H1 (cell line): ENCODE measurements around the gene DDX60. TPM values are rescaled to one million over a fixed set of nuclear protein-coding genes. Genes with fewer than 3 reads are reported as not detected.

Experiments used
- CTCF ChIA-PET: fragments of 300-600 bp; sonication (Branson Sonifier 250); formaldehyde crosslinking; loops from one replicate; lab custom pipeline; 2021; ENCODE audit not compliant: partially characterized antibody; lab: Charles Lee
- POLR2A ChIA-PET: fragments of 300-600 bp; sonication (Branson Sonifier 250); formaldehyde crosslinking; loops from one replicate; lab custom pipeline; 2021; ENCODE audit warnings: inconsistent platforms; ENCODE audit not compliant: partially characterized antibody; lab: Charles Lee
- DNase-seq, 2 experiments: peaks; one replicate each; pipeline versions ENCODE4 v3.0.0 to v3.0.0-alpha.2; 2010 to 2022; ENCODE audit warnings: low spot score in 2 of 2, low read depth in 1 of 2, mixed read lengths in 1 of 2
- FAIRE-seq: peaks from 2 replicates; lab custom pipeline; 2011; peaks lifted over from hg19 to GRCh38; lab: Jason Lieb, UNC
- H2AFZ ChIP-seq: 2 replicates; pipeline ENCODE4 v1.8.1; 2012; ENCODE audit warnings: low read length, inconsistent platforms
- H2AK5ac ChIP-seq: 2 replicates; pipeline ENCODE4 v1.6.1; 2013; ENCODE audit warnings: low read depth, low read length
- H2BK120ac ChIP-seq: replicated peaks from 2 replicates; pipeline ENCODE3; 2013; ENCODE audit warnings: low read depth, low read length, inconsistent platforms
- H2BK12ac ChIP-seq: 2 replicates; pipeline ENCODE4 v1.6.1; 2013; ENCODE audit warnings: low read depth, low read length
- H2BK15ac ChIP-seq: 2 replicates; pipeline ENCODE4 v1.6.1; 2013; ENCODE audit warnings: low read length
- H2BK20ac ChIP-seq: 2 replicates; pipeline ENCODE4 v1.6.1; 2013; ENCODE audit warnings: low read length
- H2BK5ac ChIP-seq: 2 replicates; pipeline ENCODE4 v1.6.1; 2013; ENCODE audit warnings: low read depth, low read length
- H3K14ac ChIP-seq: 2 replicates; pipeline ENCODE4 v1.6.1; 2013; ENCODE audit warnings: inconsistent platforms; ENCODE audit not compliant: insufficient read length
- H3K18ac ChIP-seq: 2 replicates; pipeline ENCODE4 v1.6.1; 2013; ENCODE audit warnings: low read length; ENCODE audit errors: extremely low read depth
- H3K23ac ChIP-seq: 2 replicates; pipeline ENCODE4 v1.6.1; 2013; ENCODE audit warnings: inconsistent platforms; ENCODE audit not compliant: insufficient read length
- H3K23me2 ChIP-seq: 2 replicates; pipeline ENCODE4 v1.6.1; 2013; ENCODE audit warnings: low read depth, low read length
- H3K27ac ChIP-seq: 2 replicates; pipeline ENCODE4 v1.6.1; 2011; ENCODE audit warnings: low read depth, low read length, inconsistent platforms
- H3K27me3 ChIP-seq, 4 experiments: replicated peaks in 1 of 4; 1 replicate in 1 of 4; 2 replicates in 3 of 4; pipeline versions ENCODE4 v1.6.1 to v1.8.1; 2011 to 2013; ENCODE audit warnings: low read length in 3 of 4, mild to moderate bottlenecking in 3 of 4, inconsistent platforms in 2 of 4, mixed read lengths in 2 of 4, moderate library complexity in 1 of 4; ENCODE audit not compliant: control insufficient read depth in 3 of 4, insufficient read depth in 3 of 4; ENCODE audit errors: extremely low read depth in 1 of 4
- H3K36me3 ChIP-seq, 4 experiments: 2 replicates each; pipeline versions ENCODE4 v1.6.1 to v1.8.1; 2011 to 2013; ENCODE audit warnings: mild to moderate bottlenecking in 4 of 4, low read length in 3 of 4, moderate library complexity in 2 of 4, control low read depth in 1 of 4, inconsistent platforms in 1 of 4; ENCODE audit not compliant: insufficient read depth in 4 of 4, control insufficient read depth in 2 of 4
- H3K4ac ChIP-seq: replicated peaks from 2 replicates; pipeline ENCODE3; 2013; ENCODE audit warnings: low read length, low read depth, mixed read lengths, inconsistent platforms; ENCODE audit not compliant: insufficient read length
- H3K4me1 ChIP-seq, 4 experiments: replicated peaks in 1 of 4; 1 replicate in 1 of 4; 2 replicates in 3 of 4; pipeline versions ENCODE4 v1.6.1 to v1.8.1; 2011 to 2013; ENCODE audit warnings: low read length in 3 of 4, inconsistent platforms in 2 of 4, mixed read lengths in 1 of 4; ENCODE audit not compliant: insufficient read depth in 4 of 4, control insufficient read depth in 3 of 4
- H3K4me2 ChIP-seq, 2 experiments: 2 replicates each; pipeline versions ENCODE4 v1.6.1 to v1.8.1; 2011 to 2013; ENCODE audit warnings: low read depth in 2 of 2, low read length in 2 of 2, control low read depth in 1 of 2, inconsistent platforms in 1 of 2, mild to moderate bottlenecking in 1 of 2; ENCODE audit not compliant: insufficient read depth in 1 of 2
- H3K4me3 ChIP-seq, 4 experiments: fragments of 200-600, 300-600 bp in 1 of 4; sonication (generic), shearing (Covaris generic), sonication (Bioruptor Twin) in 1 of 4; 2 replicates each; pipeline versions ENCODE4 v1.5.1 to v1.8.1; 2011 to 2016; ENCODE audit warnings: low read length in 4 of 4, low read depth in 3 of 4, control low read depth in 2 of 4, inconsistent platforms in 2 of 4, mild to moderate bottlenecking in 2 of 4, mixed read lengths in 1 of 4, moderate library complexity in 1 of 4; ENCODE audit not compliant: insufficient read depth in 2 of 4; ENCODE audit errors: extremely low read depth in 1 of 4
- H3K56ac ChIP-seq: replicated peaks from 2 replicates; pipeline ENCODE3; 2013; ENCODE audit warnings: low read depth, mild to moderate bottlenecking, mixed read lengths, low read length, inconsistent platforms; ENCODE audit not compliant: insufficient read length
- H3K79me1 ChIP-seq: 2 replicates; pipeline ENCODE4 v1.6.1; 2013; ENCODE audit warnings: low read depth, low read length, control low read depth
- H3K79me2 ChIP-seq, 2 experiments: 2 replicates each; pipeline versions ENCODE4 v1.6.1 to v1.8.1; 2012 to 2013; ENCODE audit warnings: low read length in 2 of 2, mild to moderate bottlenecking in 2 of 2, inconsistent platforms in 1 of 2; ENCODE audit not compliant: insufficient read depth in 2 of 2, control insufficient read depth in 1 of 2
- H3K9ac ChIP-seq, 4 experiments: replicated peaks in 1 of 4; 1 replicate in 1 of 4; 2 replicates in 3 of 4; pipeline versions ENCODE4 v1.6.1 to v1.8.1; 2011 to 2013; ENCODE audit warnings: low read depth in 3 of 4, low read length in 3 of 4, control low read depth in 2 of 4, mild to moderate bottlenecking in 2 of 4, moderate library complexity in 2 of 4, inconsistent platforms in 1 of 4; ENCODE audit errors: extremely low read depth in 1 of 4
- H3K9me3 ChIP-seq, 2 experiments: 2 replicates each; pipeline versions ENCODE4 v1.6.1 to v1.8.1; 2012 to 2013; ENCODE audit warnings: mild to moderate bottlenecking in 2 of 2, moderate library complexity in 2 of 2, control low read depth in 1 of 2, inconsistent platforms in 1 of 2, low read depth in 1 of 2, low read length in 1 of 2, mixed read lengths in 1 of 2; ENCODE audit not compliant: insufficient read depth in 2 of 2
- H4K20me1 ChIP-seq, 2 experiments: replicated peaks in 1 of 2; 2 replicates each; pipeline versions ENCODE3 to v1.8.1; 2011 to 2013; ENCODE audit warnings: inconsistent platforms in 2 of 2, low read length in 2 of 2, mild to moderate bottlenecking in 1 of 2; ENCODE audit not compliant: insufficient read depth in 2 of 2, control insufficient read depth in 1 of 2
- H4K5ac ChIP-seq: 2 replicates; pipeline ENCODE4 v1.6.1; 2013; ENCODE audit warnings: low read length, low read depth, mixed read lengths, inconsistent platforms; ENCODE audit not compliant: insufficient read length
- H4K8ac ChIP-seq: 2 replicates; pipeline ENCODE4 v1.8.0; 2013; ENCODE audit warnings: mild to moderate bottlenecking, moderate library complexity, low read length, inconsistent platforms; ENCODE audit not compliant: insufficient read depth; ENCODE audit errors: extremely low read depth
- H4K91ac ChIP-seq: replicated peaks from 2 replicates; pipeline ENCODE3; 2013; ENCODE audit warnings: low read length, mixed read lengths, inconsistent platforms; ENCODE audit not compliant: insufficient read length
- ATF2 ChIP-seq: IDR thresholded peaks from 2 replicates; pipeline ENCODE4 v1.6.1; 2012; ENCODE audit warnings: low read length, inconsistent platforms
- ATF3 ChIP-seq: IDR thresholded peaks from 2 replicates; pipeline ENCODE4 v1.6.1; 2011; ENCODE audit warnings: low read depth, mild to moderate bottlenecking, low read length; ENCODE audit not compliant: insufficient read depth
- BCL11A ChIP-seq, 2 experiments: IDR thresholded peaks; one replicate each; pipeline ENCODE4 v1.6.1; 2011; ENCODE audit warnings: low read depth in 2 of 2, low read length in 2 of 2, mild to moderate bottlenecking in 2 of 2
- KDM4A ChIP-seq: IDR thresholded peaks from one replicate; pipeline ENCODE4 v1.7.1; 2012; ENCODE audit warnings: low read depth, mild to moderate bottlenecking, moderate library complexity, low read length, inconsistent platforms; ENCODE audit not compliant: severe bottlenecking
- KDM5A ChIP-seq: fragments of 200-600 bp; IDR thresholded peaks from 2 replicates; pipeline ENCODE4 v1.7.1; 2012; ENCODE audit warnings: mild to moderate bottlenecking, low read length, inconsistent platforms, mixed read lengths
- MAFK ChIP-seq: IDR thresholded peaks from 2 replicates; pipeline ENCODE4 v1.6.1; 2012; ENCODE audit warnings: low read depth, mild to moderate bottlenecking, improper control_type of control experiment, low read length
- POLR2AphosphoS5 ChIP-seq: IDR thresholded peaks from 2 replicates; pipeline ENCODE4 v1.6.1; 2011; ENCODE audit warnings: low read depth, low read length
- RBBP5 ChIP-seq: IDR thresholded peaks from 2 replicates; pipeline ENCODE4 v1.7.1; 2012; ENCODE audit warnings: low read depth, mild to moderate bottlenecking, inconsistent platforms, low read length, moderate library complexity, borderline replicate concordance
- RFX5 ChIP-seq: IDR thresholded peaks from 2 replicates; pipeline ENCODE4 v1.6.1; 2011; ENCODE audit warnings: low read depth, low read length, improper control_type of control experiment, borderline replicate concordance
- SIX5 ChIP-seq: IDR thresholded peaks from 2 replicates; pipeline ENCODE4 v1.6.1; 2011; ENCODE audit warnings: mild to moderate bottlenecking, low read depth, low read length
- SP4 ChIP-seq: IDR thresholded peaks from 2 replicates; pipeline ENCODE4 v1.6.1; 2012; ENCODE audit warnings: low read length, inconsistent platforms
- WGBS, 2 experiments: shearing (Covaris generic) in 1 of 2; methylation state at CpG; one replicate each; pipeline versions ENCODE4 v1.1.6 to v1.1.7; 2013 to 2015; ENCODE audit warnings: low lambda C conversion rate in 2 of 2, mixed read lengths in 2 of 2, inconsistent platforms in 1 of 2, low coverage in 1 of 2, missing lambda C conversion rate in 1 of 2; ENCODE audit not compliant: insufficient replicate concordance in 2 of 2, insufficient coverage in 1 of 2, insufficient read length in 1 of 2; ENCODE audit errors: extremely low coverage in 1 of 2, missing lambda C conversion rate in 1 of 2; 5-methylcytosine and 5-hydroxymethylcytosine counted together
- polyA plus RNA-seq, 7 experiments: library from polyadenylated mRNA; depleted of rRNA in 3 of 7; stranded (reverse) in 5 of 7; unstranded in 2 of 7; fragments of >200 nt in 5 of 7; fragments of 200-250 nt in 2 of 7; gene quantifications; 1 replicate in 5 of 7; 2 replicates in 1 of 7; 4 replicates in 1 of 7; pipeline versions ENCODE4 v1.2.1 to v1.2.3, GENCODE V29; 2011 to 2013; ENCODE audit warnings: missing spikeins in 2 of 7, mixed read lengths in 2 of 7
- total RNA-seq: library from RNA; stranded (reverse); fragmentation: NEBNext Ultra II Directional; extraction: Animal tissue kit (Norgen Biotek cat#: 25700); gene quantifications from 2 replicates; pipeline ENCODE4 v1.2.1, GENCODE V29; 2021
- TF ChIP-seq, protein P1 (sequence below): IDR thresholded peaks from 2 replicates; pipeline ENCODE4 v1.6.1; 2012; ENCODE audit warnings: inconsistent platforms

Gene DDX60
- total and polyA plus RNA-seq, 2 of the 8 experiments (the other 6 are each of a cell fraction or from before 2014, with no cell fraction given), result 1.00 to 1.6 TPM

GRCh38 chr4:168357941-168358340 lies 39.4 kb upstream of the DDX60 start:
- Histone ChIP-seq H4K20me1 (no peaks in the 10 kb centered on the region), H3K9me3 (no peaks in the 10 kb centered on the region), H2BK20ac (no peak overlapping the region), H3K79me1 (no peaks in the 10 kb centered on the region), H2BK15ac (no peak overlapping the region), H3K18ac (no peak overlapping the region), H4K91ac (no peak overlapping the region), H3K4me2 (no peak overlapping the region), H3K4ac (no peak overlapping the region), H3K79me2 (no peaks in the 10 kb centered on the region), H4K5ac (no peak overlapping the region), H2BK5ac (no peak overlapping the region), H3K36me3 (no peaks in the 10 kb centered on the region), H4K8ac (no peak overlapping the region), H3K27me3 (no peaks in the 10 kb centered on the region), H3K27ac (no peak overlapping the region), H2AFZ (no peak overlapping the region), H3K14ac (no peak overlapping the region), H3K4me3 (no peak overlapping the region), H2AK5ac (no peak overlapping the region), H2BK12ac (no peak overlapping the region), H3K23me2 (no peaks in the 10 kb centered on the region; the same call in 1 of the 2 replicates), H3K56ac (no peak overlapping the region), H2BK120ac (no peak overlapping the region), H3K4me1 (no peaks in the 10 kb centered on the region), H3K23ac (no peak overlapping the region), H3K9ac (no peak overlapping the region)
- POLR2A ChIA-PET, result interaction anchor here (0.9 kb wide), 1 partner anchor 39 kb away, joined by 3 read pairs; the partner anchor contains the start of gene DDX60
- DNase-seq (no peak), FAIRE-seq (no peak)
- 70% methylated on average over 2 of the region's 2 CpGs; no CpG with 5 or more reads in 1 of the 2 experiments for WGBS, 2 experiments
- CTCF ChIA-PET, result interaction anchor here (1.1 kb wide), 1 partner anchor 22 kb away, joined by 3 read pairs; no protein-coding TSS in a partner anchor
- TF ChIP-seq, protein P1, sequence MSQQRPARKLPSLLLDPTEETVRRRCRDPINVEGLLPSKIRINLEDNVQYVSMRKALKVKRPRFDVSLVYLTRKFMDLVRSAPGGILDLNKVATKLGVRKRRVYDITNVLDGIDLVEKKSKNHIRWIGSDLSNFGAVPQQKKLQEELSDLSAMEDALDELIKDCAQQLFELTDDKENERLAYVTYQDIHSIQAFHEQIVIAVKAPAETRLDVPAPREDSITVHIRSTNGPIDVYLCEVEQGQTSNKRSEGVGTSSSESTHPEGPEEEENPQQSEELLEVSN, result no peak
- TF ChIP-seq KDM5A, result no peak
- TF ChIP-seq SP4, result no peak
- TF ChIP-seq MAFK, result no peak
- TF ChIP-seq ATF2, result no peak
- no peak for TF ChIP-seq ATF3
- TF ChIP-seq KDM4A, result no peak
- TF ChIP-seq SIX5, result no peak
- no peak for TF ChIP-seq BCL11A (IDR thresholded peaks at IDR 0.05; ENCODE audit: low read depth in 2 of 2, low read length in 2 of 2)
- TF ChIP-seq POLR2AphosphoS5, result no peak
- TF ChIP-seq RBBP5, result no peak
- no peak for TF ChIP-seq RFX5
